ENCODE measurements around the gene BHMT2.

BHMT2 gene

GRCh38 chr5:79035237-79035636 lies 34.3 kb upstream of the BHMT2 start:
- TF ChIP-seq, protein P1, sequence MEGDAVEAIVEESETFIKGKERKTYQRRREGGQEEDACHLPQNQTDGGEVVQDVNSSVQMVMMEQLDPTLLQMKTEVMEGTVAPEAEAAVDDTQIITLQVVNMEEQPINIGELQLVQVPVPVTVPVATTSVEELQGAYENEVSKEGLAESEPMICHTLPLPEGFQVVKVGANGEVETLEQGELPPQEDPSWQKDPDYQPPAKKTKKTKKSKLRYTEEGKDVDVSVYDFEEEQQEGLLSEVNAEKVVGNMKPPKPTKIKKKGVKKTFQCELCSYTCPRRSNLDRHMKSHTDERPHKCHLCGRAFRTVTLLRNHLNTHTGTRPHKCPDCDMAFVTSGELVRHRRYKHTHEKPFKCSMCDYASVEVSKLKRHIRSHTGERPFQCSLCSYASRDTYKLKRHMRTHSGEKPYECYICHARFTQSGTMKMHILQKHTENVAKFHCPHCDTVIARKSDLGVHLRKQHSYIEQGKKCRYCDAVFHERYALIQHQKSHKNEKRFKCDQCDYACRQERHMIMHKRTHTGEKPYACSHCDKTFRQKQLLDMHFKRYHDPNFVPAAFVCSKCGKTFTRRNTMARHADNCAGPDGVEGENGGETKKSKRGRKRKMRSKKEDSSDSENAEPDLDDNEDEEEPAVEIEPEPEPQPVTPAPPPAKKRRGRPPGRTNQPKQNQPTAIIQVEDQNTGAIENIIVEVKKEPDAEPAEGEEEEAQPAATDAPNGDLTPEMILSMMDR (IDR thresholded peaks at IDR 0.05; ENCODE audit: control extremely low read depth, extremely low read depth, low read depth, missing control alignments), result no peak
- POLR2A ChIA-PET, result no interaction called here
- CTCF ChIA-PET, result interaction anchor here (1.7 to 4.4 kb wide), 5 partner anchors 9 to 98 kb away, joined by 3 to 26 read pairs (median 9); no protein-coding TSS in a partner anchor
- DNase-seq (ENCODE audit: extremely low spot score), result no peak

DNA sequence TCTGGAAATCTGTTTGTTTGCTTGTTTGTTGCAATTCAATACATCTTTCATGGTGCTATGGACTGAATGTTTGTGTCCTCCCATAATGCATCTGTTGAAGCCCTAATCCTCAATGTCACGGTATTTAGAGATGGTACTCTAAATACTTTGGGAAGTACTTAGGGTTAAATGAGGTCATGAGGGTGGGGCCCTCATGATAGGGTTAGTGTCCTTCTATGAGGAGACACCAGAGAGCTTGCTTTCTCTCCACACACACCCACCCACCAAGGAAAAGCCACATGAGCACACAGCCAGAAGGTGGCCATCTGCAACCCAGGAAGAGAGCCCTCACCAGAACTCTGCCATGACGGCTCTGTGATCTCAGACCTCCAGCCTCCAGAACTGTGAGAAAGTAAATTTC lies 32.8 kb upstream of the BHMT2 start:
- ChIA-PET CTCF (interaction anchor here (1.5 to 4.4 kb wide), 2 partner anchors 12 to 15 kb away, joined by 5 to 26 read pairs; no protein-coding TSS in a partner anchor), POLR2A (no interaction called here)
- TF ChIP-seq, protein P1 (IDR thresholded peaks at IDR 0.05; ENCODE audit: control extremely low read depth, extremely low read depth, low read depth, missing control alignments), result no peak
- DNase-seq (ENCODE audit: extremely low spot score), result no peak

GRCh38 chr5:79042188-79042587 lies 27.4 kb upstream of the BHMT2 start:
- ChIA-PET CTCF (interaction anchor here (1.1 to 7.0 kb wide), 2 partner anchors 15 to 20 kb away, joined by 4 to 60 read pairs; no protein-coding TSS in a partner anchor), POLR2A (no interaction called here)
- DNase-seq (ENCODE audit: extremely low spot score), result no peak
- TF ChIP-seq, protein P1 (IDR thresholded peaks at IDR 0.05; ENCODE audit: control extremely low read depth, extremely low read depth, low read depth, missing control alignments), result no peak

DNA sequence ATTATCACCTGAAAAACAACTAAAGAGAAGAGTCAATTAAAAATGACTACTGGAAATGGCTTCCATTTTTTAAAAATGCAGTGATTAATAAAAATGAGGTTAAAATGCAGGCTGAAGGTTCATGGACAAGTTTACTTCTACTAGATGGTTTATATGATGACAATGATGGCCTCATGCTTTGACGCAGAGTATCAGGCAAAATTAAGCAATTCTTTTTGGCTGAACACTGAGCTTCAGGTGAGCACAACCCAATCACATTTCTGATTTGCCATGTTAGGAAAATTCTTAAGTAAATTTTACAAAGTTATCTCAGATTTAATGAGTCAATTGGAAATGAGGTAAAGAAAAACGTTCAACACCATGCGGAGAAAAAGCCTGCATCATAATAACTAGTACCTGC lies 22.4 kb upstream of the BHMT2 start:
- ChIA-PET CTCF (interaction anchor here (0.9 to 2.7 kb wide), 6 partner anchors 13 to 27 kb away, joined by 3 to 11 read pairs (median 4); no protein-coding TSS in a partner anchor), POLR2A (no interaction called here)
- no peak for DNase-seq (ENCODE audit: extremely low spot score)
- TF ChIP-seq, protein P1 (IDR thresholded peaks at IDR 0.05; ENCODE audit: control extremely low read depth, extremely low read depth, low read depth, missing control alignments), result no peak

GRCh38 chr5:79048437-79048836 lies 21.1 kb upstream of the BHMT2 start:
- TF ChIP-seq, protein P1 (IDR thresholded peaks at IDR 0.05; ENCODE audit: control extremely low read depth, extremely low read depth, low read depth, missing control alignments), result no peak
- ChIA-PET POLR2A (no interaction called here), CTCF (interaction anchor here (0.9 to 1.3 kb wide), 3 partner anchors 19 to 24 kb away, joined by 3 to 10 read pairs (median 4); partner anchors contain the start of gene BHMT2)
- no peak for DNase-seq (ENCODE audit: extremely low spot score)

GRCh38 chr5:79050498-79050897 lies 19.1 kb upstream of the BHMT2 start:
- no peak for DNase-seq (ENCODE audit: extremely low spot score)
- POLR2A ChIA-PET, result no interaction called here
- CTCF ChIA-PET, result no interaction called here
- TF ChIP-seq, protein P1 (IDR thresholded peaks at IDR 0.05; ENCODE audit: control extremely low read depth, extremely low read depth, low read depth, missing control alignments), result no peak

Data from GM10248 (cell line).